Right lobe of liver (tissue), 6 donors: ENCODE measurements around the gene STK24. TPM values are rescaled to one million over a fixed set of nuclear protein-coding genes. Genes with fewer than 3 reads are reported as not detected.

Experiments
- ATAC-seq, 4 donors: fragments of 200-7000 bp; cut with Tn5 transposase; one replicate each; pipeline ENCODE4 v1.9.1; 2020; ENCODE audit warnings: mild to moderate bottlenecking in 4 of 4, moderate library complexity in 4 of 4
- DNase-seq, 3 donors: peaks; one replicate each; pipeline ENCODE4 v3.0.0-alpha.2; 2020
- H3K27ac ChIP-seq, 3 donors: fragments of 200-600 bp; one replicate each; pipeline ENCODE4 v1.8.0; 2022
- H3K27me3 ChIP-seq, 2 donors: fragments of 200-600 bp; one replicate each; pipeline ENCODE4 v1.8.0; 2022
- H3K36me3 ChIP-seq, 4 donors: fragments of 200-600 bp; sonication (generic) in 1 of 4; one replicate each; pipeline versions ENCODE4 v1.5.1 to v1.8.0; 2017 to 2022; ENCODE audit warnings: control low read depth in 1 of 4
- H3K4me1 ChIP-seq, 4 donors: fragments of 200-600 bp; sonication (generic) in 1 of 4; one replicate each; pipeline versions ENCODE4 v1.5.1 to v1.8.0; 2017 to 2022; ENCODE audit warnings: control low read depth in 1 of 4
- H3K4me3 ChIP-seq, 3 donors: fragments of 200-600 bp; one replicate each; pipeline ENCODE4 v1.8.0; 2022
- H3K9me3 ChIP-seq, 4 donors: fragments of 200-600 bp; sonication (generic) in 1 of 4; one replicate each; pipeline versions ENCODE4 v1.5.1 to v1.8.0; 2017 to 2022; ENCODE audit warnings: control low read depth in 1 of 4
- POLR2A ChIP-seq: fragments of 450-650 bp; IDR thresholded peaks from one replicate; pipeline ENCODE4 v1.6.1; 2017; ENCODE audit warnings: antibody characterized with exemption, mild to moderate bottlenecking
- WGBS: methylation state at CpG from one replicate; pipeline ENCODE4 v1.1.6; 2018; ENCODE audit warnings: low coverage, low lambda C conversion rate; ENCODE audit not compliant: insufficient coverage; ENCODE audit errors: missing lambda C conversion rate; 5-methylcytosine and 5-hydroxymethylcytosine counted together
- intact Hi-C, 2 donors: fragments of 100-400 bp; cut with DNase I; formaldehyde crosslinking; loops; one replicate each; pipeline versions ENCODE4 v1.11.2 to v1.14.1; 2022
- total RNA-seq, 6 experiments: library from RNA; depleted of rRNA in 2 of 6; stranded (reverse); fragments of >200 nt in 2 of 6; fragmentation: NEBNext Ultra II Directional in 3 of 6; extraction: Animal tissue kit (Norgen Biotek cat#: 25700) in 3 of 6; gene quantifications; one replicate each; pipeline versions ENCODE4 v1.1.0 to v1.2.4, GENCODE V29; 2016 to 2023
- TF ChIP-seq, protein P1 (sequence below), 4 donors: fragments of 200-600 bp in 3 of 4; fragments of 450-650 bp in 1 of 4; IDR thresholded peaks; one replicate each; pipeline versions ENCODE4 v1.5.1 to v1.8.0; 2016 to 2022; ENCODE audit warnings: antibody characterized with exemption in 4 of 4, mild to moderate bottlenecking in 2 of 4
- donor health status: DM: no; HTN: yes; CAD: no.
- donor health status: DM: no; HTN: no; CAD: no.
- donor health status: DM: no; HTN: no; CAD: no.
- donor health status: DM: no; HTN: yes; CAD: no.
- donor health status: DM: no; HTN: yes; CAD: no.

Gene STK24
- total RNA-seq, 6 experiments from 2014 or later, result 14.8 to 40.8 (median 28.6) TPM

- intact Hi-C loops, result no loop called here
- Histone ChIP-seq H3K4me1 (peaks cover 0 to 11% (median 5%) of the 10 kb centered on the region in 4 donors), H3K9me3 (no peaks in the 10 kb centered on the region), H3K36me3 (peaks cover 0 to 7% (median 1%) of the 10 kb centered on the region in 4 donors), H3K27me3 (no peaks in the 10 kb centered on the region), H3K27ac (no peak overlapping the region), H3K4me3 (no peak overlapping the region)
- no peak for ATAC-seq
- WGBS, result 97% methylated on average over 6 of the region's 9 CpGs
- no peak for DNase-seq
- TF ChIP-seq POLR2A, result no peak
- TF ChIP-seq, protein P1, sequence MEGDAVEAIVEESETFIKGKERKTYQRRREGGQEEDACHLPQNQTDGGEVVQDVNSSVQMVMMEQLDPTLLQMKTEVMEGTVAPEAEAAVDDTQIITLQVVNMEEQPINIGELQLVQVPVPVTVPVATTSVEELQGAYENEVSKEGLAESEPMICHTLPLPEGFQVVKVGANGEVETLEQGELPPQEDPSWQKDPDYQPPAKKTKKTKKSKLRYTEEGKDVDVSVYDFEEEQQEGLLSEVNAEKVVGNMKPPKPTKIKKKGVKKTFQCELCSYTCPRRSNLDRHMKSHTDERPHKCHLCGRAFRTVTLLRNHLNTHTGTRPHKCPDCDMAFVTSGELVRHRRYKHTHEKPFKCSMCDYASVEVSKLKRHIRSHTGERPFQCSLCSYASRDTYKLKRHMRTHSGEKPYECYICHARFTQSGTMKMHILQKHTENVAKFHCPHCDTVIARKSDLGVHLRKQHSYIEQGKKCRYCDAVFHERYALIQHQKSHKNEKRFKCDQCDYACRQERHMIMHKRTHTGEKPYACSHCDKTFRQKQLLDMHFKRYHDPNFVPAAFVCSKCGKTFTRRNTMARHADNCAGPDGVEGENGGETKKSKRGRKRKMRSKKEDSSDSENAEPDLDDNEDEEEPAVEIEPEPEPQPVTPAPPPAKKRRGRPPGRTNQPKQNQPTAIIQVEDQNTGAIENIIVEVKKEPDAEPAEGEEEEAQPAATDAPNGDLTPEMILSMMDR (IDR thresholded peaks at IDR 0.05), result no peak
Measured at GRCh38 chr13:98406971-98407370, 169.9 kb downstream of the STK24 start.

DNA sequence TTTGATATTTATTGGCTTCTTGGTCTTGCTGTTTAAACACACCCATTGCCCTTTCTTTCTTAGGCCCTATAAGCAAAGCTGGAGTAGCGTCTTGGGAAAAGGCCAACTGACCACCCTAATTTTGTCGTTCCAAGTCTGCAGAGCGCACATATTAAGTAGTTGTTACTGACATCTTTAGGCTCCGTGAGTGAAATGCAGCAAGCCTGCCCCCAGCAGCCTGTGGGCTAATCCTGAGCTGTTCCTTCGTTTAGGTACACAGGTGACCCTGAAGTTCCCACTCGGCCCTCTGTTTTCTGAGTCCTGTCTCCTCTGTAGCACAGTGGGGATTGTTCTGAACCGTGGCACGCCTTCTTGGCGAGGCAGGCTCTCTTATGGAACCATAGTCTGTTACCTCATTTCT, 170.5 kb downstream of the STK24 start:
- intact Hi-C loops, result no loop called here
- TF ChIP-seq, protein P1 (IDR thresholded peaks at IDR 0.05), result peak in 1 of 4 donors; percentile 11
- no peak for TF ChIP-seq POLR2A
- Histone ChIP-seq H3K4me1 (peaks cover 0 to 11% (median 5%) of the 10 kb centered on the region in 4 donors), H3K9me3 (no peaks in the 10 kb centered on the region), H3K27me3 (no peaks in the 10 kb centered on the region), H3K27ac (no peak overlapping the region), H3K4me3 (no peak overlapping the region), H3K36me3 (peaks cover 0 to 3% (median under 1%) of the 10 kb centered on the region in 4 donors)
- 94% methylated on average over 7 of the region's 9 CpGs for WGBS
- ATAC-seq, result peak in 1 of 4 donors; percentile 38
- DNase-seq, result no peak

- no peak for DNase-seq
Measured at GRCh38 chr13:98405690-98406344, 171.1 kb downstream of the STK24 start.

GRCh38 chr13:98405107-98405571, 171.8 kb downstream of the STK24 start:
- Histone ChIP-seq H3K4me1 (peaks cover 0 to 11% (median 5%) of the 10 kb centered on the region in 4 donors), H3K4me3 (no peak overlapping the region), H3K27ac (no peak overlapping the region), H3K9me3 (no peaks in the 10 kb centered on the region), H3K36me3 (no peaks in the 10 kb centered on the region), H3K27me3 (no peaks in the 10 kb centered on the region)
- DNase-seq (no peak), ATAC-seq (peak; percentile 47 to 68 (median 52))
- WGBS, result 80% methylated on average over 6 of the region's 7 CpGs
- intact Hi-C loops, result no loop called here
- TF ChIP-seq POLR2A, result no peak
- TF ChIP-seq, protein P1 (IDR thresholded peaks at IDR 0.05), result no peak

More at GRCh38 chr13:98405690-98406344, 171.1 kb downstream of the STK24 start:
- Histone ChIP-seq H3K4me1 (peaks cover 0 to 11% (median 5%) of the 10 kb centered on the region in 4 donors), H3K36me3 (peaks cover 0 to 1% (median 0%) of the 10 kb centered on the region in 4 donors), H3K4me3 (no peak overlapping the region), H3K27ac (no peak overlapping the region), H3K27me3 (no peaks in the 10 kb centered on the region), H3K9me3 (no peaks in the 10 kb centered on the region)
- intact Hi-C loops, result no loop called here
- ATAC-seq, result peak; percentile 36 to 53 (median 44)
- WGBS, result 50% methylated on average over 8 of the region's 8 CpGs
- no peak for TF ChIP-seq POLR2A
- TF ChIP-seq, protein P1 (IDR thresholded peaks at IDR 0.05), result no peak
